H1 (cell line): ENCODE data around the gene PIK3C2G. TPM values are rescaled to one million over a fixed set of nuclear protein-coding genes. Genes with fewer than 3 reads are reported as not detected.

Experiments used
- CTCF ChIA-PET: fragments of 300-600 bp; sonication (Branson Sonifier 250); formaldehyde crosslinking; loops from one replicate; lab custom pipeline; 2021; ENCODE audit not compliant: partially characterized antibody; lab: Charles Lee
- POLR2A ChIA-PET: fragments of 300-600 bp; sonication (Branson Sonifier 250); formaldehyde crosslinking; loops from one replicate; lab custom pipeline; 2021; ENCODE audit warnings: inconsistent platforms; ENCODE audit not compliant: partially characterized antibody; lab: Charles Lee
- DNase-seq, 2 experiments: peaks; one replicate each; pipeline versions ENCODE4 v3.0.0 to v3.0.0-alpha.2; 2010 to 2022; ENCODE audit warnings: low spot score in 2 of 2, low read depth in 1 of 2, mixed read lengths in 1 of 2
- FAIRE-seq: peaks from 2 replicates; lab custom pipeline; 2011; peaks lifted over from hg19 to GRCh38; lab: Jason Lieb, UNC
- H2AFZ ChIP-seq: 2 replicates; pipeline ENCODE4 v1.8.1; 2012; ENCODE audit warnings: low read length, inconsistent platforms
- H2AK5ac ChIP-seq: 2 replicates; pipeline ENCODE4 v1.6.1; 2013; ENCODE audit warnings: low read depth, low read length
- H2BK120ac ChIP-seq: replicated peaks from 2 replicates; pipeline ENCODE3; 2013; ENCODE audit warnings: low read depth, low read length, inconsistent platforms
- H2BK12ac ChIP-seq: 2 replicates; pipeline ENCODE4 v1.6.1; 2013; ENCODE audit warnings: low read depth, low read length
- H2BK15ac ChIP-seq: 2 replicates; pipeline ENCODE4 v1.6.1; 2013; ENCODE audit warnings: low read length
- H2BK20ac ChIP-seq: 2 replicates; pipeline ENCODE4 v1.6.1; 2013; ENCODE audit warnings: low read length
- H2BK5ac ChIP-seq: 2 replicates; pipeline ENCODE4 v1.6.1; 2013; ENCODE audit warnings: low read depth, low read length
- H3K14ac ChIP-seq: 2 replicates; pipeline ENCODE4 v1.6.1; 2013; ENCODE audit warnings: inconsistent platforms; ENCODE audit not compliant: insufficient read length
- H3K18ac ChIP-seq: 2 replicates; pipeline ENCODE4 v1.6.1; 2013; ENCODE audit warnings: low read length; ENCODE audit errors: extremely low read depth
- H3K23ac ChIP-seq: 2 replicates; pipeline ENCODE4 v1.6.1; 2013; ENCODE audit warnings: inconsistent platforms; ENCODE audit not compliant: insufficient read length
- H3K23me2 ChIP-seq: 2 replicates; pipeline ENCODE4 v1.6.1; 2013; ENCODE audit warnings: low read depth, low read length
- H3K27ac ChIP-seq: 2 replicates; pipeline ENCODE4 v1.6.1; 2011; ENCODE audit warnings: low read depth, low read length, inconsistent platforms
- H3K27me3 ChIP-seq, 4 experiments: replicated peaks in 1 of 4; 1 replicate in 1 of 4; 2 replicates in 3 of 4; pipeline versions ENCODE4 v1.6.1 to v1.8.1; 2011 to 2013; ENCODE audit warnings: low read length in 3 of 4, mild to moderate bottlenecking in 3 of 4, inconsistent platforms in 2 of 4, mixed read lengths in 2 of 4, moderate library complexity in 1 of 4; ENCODE audit not compliant: control insufficient read depth in 3 of 4, insufficient read depth in 3 of 4; ENCODE audit errors: extremely low read depth in 1 of 4
- H3K36me3 ChIP-seq, 4 experiments: 2 replicates each; pipeline versions ENCODE4 v1.6.1 to v1.8.1; 2011 to 2013; ENCODE audit warnings: mild to moderate bottlenecking in 4 of 4, low read length in 3 of 4, moderate library complexity in 2 of 4, control low read depth in 1 of 4, inconsistent platforms in 1 of 4; ENCODE audit not compliant: insufficient read depth in 4 of 4, control insufficient read depth in 2 of 4
- H3K4ac ChIP-seq: replicated peaks from 2 replicates; pipeline ENCODE3; 2013; ENCODE audit warnings: low read length, low read depth, mixed read lengths, inconsistent platforms; ENCODE audit not compliant: insufficient read length
- H3K4me1 ChIP-seq, 4 experiments: replicated peaks in 1 of 4; 1 replicate in 1 of 4; 2 replicates in 3 of 4; pipeline versions ENCODE4 v1.6.1 to v1.8.1; 2011 to 2013; ENCODE audit warnings: low read length in 3 of 4, inconsistent platforms in 2 of 4, mixed read lengths in 1 of 4; ENCODE audit not compliant: insufficient read depth in 4 of 4, control insufficient read depth in 3 of 4
- H3K4me2 ChIP-seq, 2 experiments: 2 replicates each; pipeline versions ENCODE4 v1.6.1 to v1.8.1; 2011 to 2013; ENCODE audit warnings: low read depth in 2 of 2, low read length in 2 of 2, control low read depth in 1 of 2, inconsistent platforms in 1 of 2, mild to moderate bottlenecking in 1 of 2; ENCODE audit not compliant: insufficient read depth in 1 of 2
- H3K4me3 ChIP-seq, 4 experiments: fragments of 200-600, 300-600 bp in 1 of 4; sonication (generic), shearing (Covaris generic), sonication (Bioruptor Twin) in 1 of 4; 2 replicates each; pipeline versions ENCODE4 v1.5.1 to v1.8.1; 2011 to 2016; ENCODE audit warnings: low read length in 4 of 4, low read depth in 3 of 4, control low read depth in 2 of 4, inconsistent platforms in 2 of 4, mild to moderate bottlenecking in 2 of 4, mixed read lengths in 1 of 4, moderate library complexity in 1 of 4; ENCODE audit not compliant: insufficient read depth in 2 of 4; ENCODE audit errors: extremely low read depth in 1 of 4
- H3K56ac ChIP-seq: replicated peaks from 2 replicates; pipeline ENCODE3; 2013; ENCODE audit warnings: low read depth, mild to moderate bottlenecking, mixed read lengths, low read length, inconsistent platforms; ENCODE audit not compliant: insufficient read length
- H3K79me1 ChIP-seq: 2 replicates; pipeline ENCODE4 v1.6.1; 2013; ENCODE audit warnings: low read depth, low read length, control low read depth
- H3K79me2 ChIP-seq, 2 experiments: 2 replicates each; pipeline versions ENCODE4 v1.6.1 to v1.8.1; 2012 to 2013; ENCODE audit warnings: low read length in 2 of 2, mild to moderate bottlenecking in 2 of 2, inconsistent platforms in 1 of 2; ENCODE audit not compliant: insufficient read depth in 2 of 2, control insufficient read depth in 1 of 2
- H3K9ac ChIP-seq, 4 experiments: replicated peaks in 1 of 4; 1 replicate in 1 of 4; 2 replicates in 3 of 4; pipeline versions ENCODE4 v1.6.1 to v1.8.1; 2011 to 2013; ENCODE audit warnings: low read depth in 3 of 4, low read length in 3 of 4, control low read depth in 2 of 4, mild to moderate bottlenecking in 2 of 4, moderate library complexity in 2 of 4, inconsistent platforms in 1 of 4; ENCODE audit errors: extremely low read depth in 1 of 4
- H3K9me3 ChIP-seq, 2 experiments: 2 replicates each; pipeline versions ENCODE4 v1.6.1 to v1.8.1; 2012 to 2013; ENCODE audit warnings: mild to moderate bottlenecking in 2 of 2, moderate library complexity in 2 of 2, control low read depth in 1 of 2, inconsistent platforms in 1 of 2, low read depth in 1 of 2, low read length in 1 of 2, mixed read lengths in 1 of 2; ENCODE audit not compliant: insufficient read depth in 2 of 2
- H4K20me1 ChIP-seq, 2 experiments: replicated peaks in 1 of 2; 2 replicates each; pipeline versions ENCODE3 to v1.8.1; 2011 to 2013; ENCODE audit warnings: inconsistent platforms in 2 of 2, low read length in 2 of 2, mild to moderate bottlenecking in 1 of 2; ENCODE audit not compliant: insufficient read depth in 2 of 2, control insufficient read depth in 1 of 2
- H4K5ac ChIP-seq: 2 replicates; pipeline ENCODE4 v1.6.1; 2013; ENCODE audit warnings: low read length, low read depth, mixed read lengths, inconsistent platforms; ENCODE audit not compliant: insufficient read length
- H4K8ac ChIP-seq: 2 replicates; pipeline ENCODE4 v1.8.0; 2013; ENCODE audit warnings: mild to moderate bottlenecking, moderate library complexity, low read length, inconsistent platforms; ENCODE audit not compliant: insufficient read depth; ENCODE audit errors: extremely low read depth
- H4K91ac ChIP-seq: replicated peaks from 2 replicates; pipeline ENCODE3; 2013; ENCODE audit warnings: low read length, mixed read lengths, inconsistent platforms; ENCODE audit not compliant: insufficient read length
- ASH2L ChIP-seq: fragments of 200-600, 300-600 bp; sonication (generic); IDR thresholded peaks from one replicate; pipeline ENCODE4 v1.7.1; 2017; ENCODE audit warnings: low read length
- GTF2F1 ChIP-seq: IDR thresholded peaks from 2 replicates; pipeline ENCODE4 v1.6.1; 2012; ENCODE audit warnings: low read depth, low read length, improper control_type of control experiment, borderline replicate concordance
- KDM4A ChIP-seq: IDR thresholded peaks from one replicate; pipeline ENCODE4 v1.7.1; 2012; ENCODE audit warnings: low read depth, mild to moderate bottlenecking, moderate library complexity, low read length, inconsistent platforms; ENCODE audit not compliant: severe bottlenecking
- SAP30 ChIP-seq: fragments of 300-600 bp; sonication (generic); IDR thresholded peaks from 2 replicates; pipeline ENCODE4 v1.7.1; 2012; ENCODE audit warnings: low read length, moderate library complexity, mild to moderate bottlenecking, inconsistent platforms; ENCODE audit not compliant: insufficient read depth, insufficient replicate concordance
- WGBS, 2 experiments: shearing (Covaris generic) in 1 of 2; methylation state at CpG; one replicate each; pipeline versions ENCODE4 v1.1.6 to v1.1.7; 2013 to 2015; ENCODE audit warnings: low lambda C conversion rate in 2 of 2, mixed read lengths in 2 of 2, inconsistent platforms in 1 of 2, low coverage in 1 of 2, missing lambda C conversion rate in 1 of 2; ENCODE audit not compliant: insufficient replicate concordance in 2 of 2, insufficient coverage in 1 of 2, insufficient read length in 1 of 2; ENCODE audit errors: extremely low coverage in 1 of 2, missing lambda C conversion rate in 1 of 2; 5-methylcytosine and 5-hydroxymethylcytosine counted together
- polyA plus RNA-seq, 7 experiments: library from polyadenylated mRNA; depleted of rRNA in 3 of 7; stranded (reverse) in 5 of 7; unstranded in 2 of 7; fragments of >200 nt in 5 of 7; fragments of 200-250 nt in 2 of 7; gene quantifications; 1 replicate in 5 of 7; 2 replicates in 1 of 7; 4 replicates in 1 of 7; pipeline versions ENCODE4 v1.2.1 to v1.2.3, GENCODE V29; 2011 to 2013; ENCODE audit warnings: missing spikeins in 2 of 7, mixed read lengths in 2 of 7
- total RNA-seq: library from RNA; stranded (reverse); fragmentation: NEBNext Ultra II Directional; extraction: Animal tissue kit (Norgen Biotek cat#: 25700); gene quantifications from 2 replicates; pipeline ENCODE4 v1.2.1, GENCODE V29; 2021

The PIK3C2G gene
- total and polyA plus RNA-seq, 2 of the 8 experiments (the other 6 are each of a cell fraction or from before 2014, with no cell fraction given): not detected

DNA sequence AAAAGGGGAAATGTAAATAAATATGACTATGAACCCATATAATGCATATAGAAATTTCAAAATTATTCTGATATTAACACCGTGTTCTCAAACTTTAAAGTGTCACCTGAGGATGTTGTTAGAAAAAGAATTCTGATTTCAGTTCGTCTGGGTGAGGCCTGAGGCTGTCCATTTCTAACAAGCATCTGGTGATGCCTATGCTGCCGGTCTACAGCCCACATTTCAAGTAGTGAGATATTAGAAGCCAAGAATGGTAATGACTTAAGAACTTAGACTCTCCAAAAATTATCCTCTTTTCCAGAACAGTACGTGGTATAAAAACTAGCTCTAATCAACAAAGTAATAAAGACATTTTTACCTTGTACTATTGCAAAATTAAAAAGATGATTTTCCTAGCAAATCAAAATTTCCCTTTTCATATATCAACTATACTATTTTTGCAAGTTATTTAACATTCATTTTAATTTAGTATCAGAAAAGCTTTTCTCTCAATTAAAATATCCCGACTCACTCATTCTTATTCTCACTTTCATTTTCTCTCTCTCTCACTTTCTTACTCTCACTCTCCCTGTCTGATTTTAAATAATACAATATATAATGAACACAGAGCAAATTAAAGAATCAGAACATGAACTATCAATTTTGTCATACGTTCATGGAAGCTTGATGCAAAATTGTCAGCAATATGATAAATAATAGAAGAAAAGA, 35.0 kb downstream of the PIK3C2G start:
- Histone ChIP-seq H2BK120ac (no peak overlapping the region), H3K79me1 (no peaks in the 10 kb centered on the region), H2BK5ac (no peak overlapping the region), H2BK20ac (no peak overlapping the region), H4K91ac (no peak overlapping the region), H2AK5ac (no peak overlapping the region), H3K27ac (no peak overlapping the region), H3K14ac (no peak overlapping the region), H3K36me3 (no peaks in the 10 kb centered on the region; a peak in 1 of 8 replicates), H3K4ac (no peak overlapping the region), H2AFZ (no peak overlapping the region), H4K5ac (no peak overlapping the region), H3K4me3 (no peak overlapping the region), H3K4me1 (peaks cover 0 to 6% (median 0%) of the 10 kb centered on the region in 4 experiments; a peak in 2 of 7 replicates), H3K56ac (no peak overlapping the region), H3K27me3 (no peaks in the 10 kb centered on the region), H4K20me1 (no peaks in the 10 kb centered on the region), H3K9ac (no peak overlapping the region), H3K4me2 (no peak overlapping the region), H2BK15ac (no peak overlapping the region), H3K79me2 (no peaks in the 10 kb centered on the region), H3K23ac (no peak overlapping the region), H4K8ac (no peak overlapping the region), H2BK12ac (no peak overlapping the region), H3K9me3 (no peaks in the 10 kb centered on the region), H3K18ac (no peak overlapping the region), H3K23me2 (no peaks in the 10 kb centered on the region)
- DNase-seq (no peak), FAIRE-seq (no peak)
- POLR2A ChIA-PET: no interaction called here
- TF ChIP-seq KDM4A (no peak), ASH2L (no peak), SAP30 (no peak), GTF2F1 (no peak)
- CTCF ChIA-PET: no interaction called here
- whole genome bisulfite sequencing, 2 experiments: 79 to 100% methylated on average over 1 to 6 of the region's 6 CpGs
